Smooth muscle cell of the brain vasculature (primary cell): ENCODE measurements around the gene IGLL1.
"Not testable (repeated sequence)": the region's sequence is repeated elsewhere in the genome, so short reads cannot be mapped to it uniquely, and the experiment has no call there.

ENCODE experiments used
- DNase-seq: peaks from one replicate; pipeline ENCODE4 v3.0.0-alpha.2; 2012; ENCODE audit warnings: low read depth, low spot score

Gene IGLL1

GRCh38 chr22:23591201-23591791 lies 11.2 kb upstream of the IGLL1 start:
- DNase-seq: peak; percentile 12

- no peak for DNase-seq
Observed at GRCh38 chr22:23583836-23584235, 3.7 kb upstream of the IGLL1 start.

- DNase-seq: no peak
Observed at GRCh38 chr22:23583153-23583552, 3.1 kb upstream of the IGLL1 start.

DNA sequence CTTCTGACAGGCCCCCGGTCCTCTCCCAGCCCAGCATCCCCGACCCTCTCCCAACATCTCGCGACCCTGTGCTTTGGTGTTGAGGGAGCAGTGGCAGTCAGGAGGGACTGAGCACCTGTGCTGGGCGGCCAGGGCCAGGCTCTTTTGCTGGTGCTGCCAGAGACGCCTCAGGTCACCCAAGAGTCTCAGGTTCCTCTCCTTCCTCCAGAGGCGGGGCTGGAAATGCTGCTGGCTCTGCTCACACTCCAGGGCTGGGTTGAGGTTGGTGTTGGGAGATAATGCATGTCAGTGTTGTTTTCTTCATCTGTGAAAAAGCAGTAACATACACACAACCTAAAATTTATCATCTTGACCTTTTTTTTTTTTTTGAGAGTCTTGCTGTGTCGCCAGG lies 1.2 kb upstream of the IGLL1 start:
- no peak for DNase-seq

DNA sequence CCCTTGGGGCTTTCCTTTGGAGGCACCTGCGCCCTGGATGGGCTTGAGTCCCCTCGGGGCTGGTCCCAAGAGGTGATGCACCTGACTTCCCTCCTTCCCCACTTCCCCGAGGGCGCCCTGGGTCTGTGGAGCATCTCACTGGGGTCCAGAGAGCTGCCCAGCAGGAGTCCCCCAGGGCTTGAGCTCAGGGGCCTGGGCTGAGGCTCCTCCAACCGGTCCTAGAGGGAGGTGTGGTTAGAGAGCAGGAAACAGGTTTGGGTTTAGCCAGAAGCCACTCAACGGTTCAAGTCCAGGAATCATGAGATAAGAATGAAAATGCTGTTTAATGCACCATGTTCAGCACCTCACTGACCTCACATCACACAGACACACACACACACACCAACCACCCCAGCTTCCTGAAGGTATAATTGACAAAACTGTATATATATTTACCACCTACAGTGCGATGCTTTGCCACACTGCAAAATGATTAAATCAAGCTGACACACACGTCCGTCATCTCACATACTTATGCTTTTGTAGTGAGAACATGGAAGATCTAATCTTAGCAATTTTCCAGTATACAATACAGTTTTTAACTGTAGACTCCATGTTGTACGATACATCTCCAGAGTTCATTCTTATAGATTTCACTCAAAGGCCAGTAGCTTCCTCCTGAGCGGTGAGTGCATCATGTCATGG lies 628 bp upstream of the IGLL1 start:
- no peak for DNase-seq

GRCh38 chr22:23579280-23579679 lies 810 bp downstream of the IGLL1 start:
- no peak for DNase-seq

- no peak for DNase-seq
Observed at GRCh38 chr22:23578306-23578705, 1.8 kb downstream of the IGLL1 start.

DNA sequence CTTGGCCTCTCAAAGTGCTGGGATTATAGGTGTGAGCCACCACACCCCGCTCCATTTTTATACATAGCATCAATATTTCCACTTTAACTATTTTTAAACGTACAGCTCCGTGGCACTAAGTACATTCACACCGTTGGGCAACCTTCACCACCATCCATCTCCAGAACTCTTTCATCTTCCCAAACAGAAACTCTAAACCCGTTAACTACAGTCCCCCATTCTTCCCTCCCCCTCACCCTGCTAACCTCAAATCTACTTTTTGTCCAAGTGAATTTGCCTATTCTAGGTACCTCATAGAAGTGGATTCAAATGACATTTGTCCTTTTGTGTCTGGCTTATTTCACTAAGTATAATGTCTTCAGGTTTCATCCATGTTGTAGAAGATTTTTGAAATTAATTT lies 3.4 kb downstream of the IGLL1 start:
- DNase-seq: no peak

- DNase-seq: no peak
Observed at GRCh38 chr22:23575601-23576000, 4.5 kb downstream of the IGLL1 start.

DNA sequence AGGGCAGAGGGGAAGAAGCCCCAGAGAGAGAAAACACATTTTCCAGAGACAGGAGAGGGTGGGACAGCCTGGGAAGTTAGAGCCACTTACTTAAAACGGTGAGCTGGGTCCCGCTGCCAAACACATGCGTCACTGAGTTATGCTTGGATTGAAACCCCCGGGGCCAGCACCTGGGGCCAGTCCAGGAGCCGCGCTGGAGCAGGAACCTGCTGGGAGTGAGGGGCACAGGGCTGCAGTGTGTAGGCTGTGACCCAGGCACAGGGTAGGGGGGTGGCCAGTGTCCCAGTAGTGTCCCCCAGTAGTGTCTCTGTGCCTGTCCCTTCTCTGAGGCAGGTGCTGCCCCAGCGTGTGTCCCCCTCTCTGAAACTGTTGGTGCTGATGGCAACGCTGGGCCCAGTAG lies 5.2 kb downstream of the IGLL1 start:
- DNase-seq: no peak

DNA sequence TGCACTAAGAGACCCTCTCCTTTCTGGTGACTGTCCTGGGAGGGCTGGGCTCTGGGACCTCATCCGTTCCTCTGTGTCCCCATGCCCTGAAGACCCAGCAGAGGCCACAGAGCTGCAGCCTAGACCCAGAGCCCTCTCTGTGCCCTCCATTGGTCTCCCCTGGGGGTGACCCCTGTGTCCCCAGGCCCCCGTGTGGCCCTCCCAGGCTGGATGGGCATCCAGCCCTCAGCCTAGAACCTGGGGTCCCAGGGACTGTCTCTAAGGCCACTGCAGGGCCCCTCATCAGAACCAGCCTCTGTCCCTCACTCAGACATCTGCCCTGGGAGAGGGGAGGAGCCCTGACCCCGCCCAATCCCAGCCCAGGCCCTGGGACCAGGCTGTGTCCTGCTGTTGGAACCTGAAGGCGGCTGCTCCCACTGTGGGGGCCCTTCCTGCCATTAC lies 5.7 kb downstream of the IGLL1 start:
- no peak for DNase-seq

- DNase-seq: not testable (repeated sequence)
Observed at GRCh38 chr22:23573701-23574235, 6.3 kb downstream of the IGLL1 start.

GRCh38 chr22:23573106-23573505 lies 7.0 kb downstream of the IGLL1 start:
- not testable (repeated sequence) for DNase-seq

DNA sequence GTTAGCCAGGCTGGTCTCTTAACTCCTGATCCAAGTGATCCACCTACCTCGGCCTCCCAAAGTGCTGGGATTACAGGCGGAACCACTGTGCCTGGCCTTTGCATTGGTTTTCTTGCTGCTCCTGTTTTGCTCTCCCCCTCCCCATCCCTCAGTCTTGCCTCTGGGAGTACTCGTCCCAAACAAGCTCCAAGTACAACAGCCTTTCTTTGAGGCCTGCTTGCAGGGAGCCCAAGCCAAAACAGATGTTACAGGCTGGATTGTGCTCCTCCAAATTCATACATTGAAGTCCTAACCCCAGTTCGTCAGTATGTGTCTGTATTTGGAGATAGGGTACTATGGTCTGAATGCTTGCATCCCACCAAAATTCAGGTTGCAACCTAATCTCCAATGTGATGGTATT lies 8.6 kb downstream of the IGLL1 start:
- no peak for DNase-seq

- DNase-seq: no peak
Observed at GRCh38 chr22:23570681-23571080, 9.4 kb downstream of the IGLL1 start.

GRCh38 chr22:23569716-23570115 lies 10.4 kb downstream of the IGLL1 start:
- DNase-seq: no peak

- no peak for DNase-seq
Observed at GRCh38 chr22:23569291-23569690, 10.8 kb downstream of the IGLL1 start.

DNA sequence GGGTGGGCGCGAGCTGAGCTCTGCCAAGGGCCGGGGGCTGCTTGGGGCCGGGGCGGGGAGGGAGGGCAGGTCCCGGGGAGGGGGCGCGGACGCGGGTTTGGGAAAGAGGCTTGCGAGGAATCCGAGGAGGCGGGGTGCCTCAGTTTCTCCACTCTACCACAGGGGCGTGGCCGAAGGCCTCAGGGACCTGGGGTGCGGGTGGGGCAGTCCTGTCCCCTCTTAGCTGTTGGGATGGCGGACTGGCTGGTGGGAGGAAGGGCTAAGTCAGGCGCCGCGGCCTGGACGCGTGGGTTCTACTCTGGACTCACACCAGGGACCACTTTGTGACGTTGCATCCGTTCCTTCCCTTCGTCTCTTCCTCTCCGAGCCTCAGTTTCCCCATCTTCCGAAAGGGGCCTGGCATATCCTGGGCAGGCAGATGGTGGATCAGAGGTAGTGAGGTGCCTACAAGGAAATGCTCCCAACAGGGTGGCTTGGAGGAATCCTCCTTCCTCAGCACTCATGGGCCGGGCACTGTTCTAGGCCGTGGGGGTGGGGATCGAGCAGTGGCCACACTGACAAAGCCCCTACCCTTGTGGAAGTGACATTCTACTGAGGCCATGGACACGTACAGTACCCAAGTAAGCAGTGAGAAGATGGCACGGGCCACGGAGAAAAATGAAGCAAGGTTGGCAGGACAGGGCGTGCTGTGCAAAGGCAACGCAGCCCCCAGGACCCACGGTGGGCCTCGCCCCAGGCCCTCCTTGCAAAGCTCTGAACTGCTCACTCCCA lies 13.2 kb downstream of the IGLL1 start:
- no peak for DNase-seq

GRCh38 chr22:23565915-23566704 lies 14.0 kb downstream of the IGLL1 start:
- no peak for DNase-seq

GRCh38 chr22:23565305-23565914 lies 14.7 kb downstream of the IGLL1 start:
- no peak for DNase-seq

DNA sequence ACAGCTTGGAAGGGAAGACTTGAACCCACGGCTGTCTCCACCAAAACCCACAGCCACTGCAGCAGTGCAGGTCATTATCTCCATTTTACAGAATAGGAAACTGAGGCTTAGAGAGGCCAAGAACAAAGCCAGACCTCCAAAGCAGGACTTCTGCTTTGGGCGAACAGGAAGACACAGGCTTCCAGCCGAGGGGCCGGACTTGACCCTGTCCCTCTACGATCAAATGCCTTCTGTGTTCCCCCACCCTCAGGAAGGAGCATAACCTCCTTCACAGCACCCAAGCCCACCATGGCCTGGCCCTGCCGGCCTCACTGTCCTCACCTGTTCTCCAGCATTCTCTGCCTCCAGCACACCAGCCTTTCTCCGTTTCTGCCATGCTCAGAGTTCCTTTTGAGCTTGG lies 15.8 kb downstream of the IGLL1 start:
- DNase-seq: no peak
